Measurements from ENCODE around the gene IMMP2L.

- TF ChIP-seq CTCF (IDR thresholded peaks at IDR 0.05) (no peak), POLR2A (IDR thresholded peaks at IDR 0.05) (no peak)
Measured at GRCh38 chr7:111605246-111605645, 43.0 kb upstream of the IMMP2L start.

Data from thyroid gland (tissue), 4 donors.